Measurements from ENCODE around the gene LLCFC1.

GRCh38 chr7:142913566-142913965 is 25.7 kb upstream of the LLCFC1 start:
- no peak for TF ChIP-seq POLR2AphosphoS5 (IDR thresholded peaks at IDR 0.05)
- TF ChIP-seq CTCF (IDR thresholded peaks at IDR 0.05), result no peak
- no peak for TF ChIP-seq POLR2A (IDR thresholded peaks at IDR 0.05)

Measured in sigmoid colon (tissue), 4 donors.